Globus pallidus (tissue), 1 donor: ENCODE measurements around the gene OGFOD2.

Experiments used
- DNase-seq: peaks from one replicate; pipeline ENCODE4 v3.0.0-alpha.2; 2015; ENCODE audit warnings: low spot score

The OGFOD2 gene

DNA sequence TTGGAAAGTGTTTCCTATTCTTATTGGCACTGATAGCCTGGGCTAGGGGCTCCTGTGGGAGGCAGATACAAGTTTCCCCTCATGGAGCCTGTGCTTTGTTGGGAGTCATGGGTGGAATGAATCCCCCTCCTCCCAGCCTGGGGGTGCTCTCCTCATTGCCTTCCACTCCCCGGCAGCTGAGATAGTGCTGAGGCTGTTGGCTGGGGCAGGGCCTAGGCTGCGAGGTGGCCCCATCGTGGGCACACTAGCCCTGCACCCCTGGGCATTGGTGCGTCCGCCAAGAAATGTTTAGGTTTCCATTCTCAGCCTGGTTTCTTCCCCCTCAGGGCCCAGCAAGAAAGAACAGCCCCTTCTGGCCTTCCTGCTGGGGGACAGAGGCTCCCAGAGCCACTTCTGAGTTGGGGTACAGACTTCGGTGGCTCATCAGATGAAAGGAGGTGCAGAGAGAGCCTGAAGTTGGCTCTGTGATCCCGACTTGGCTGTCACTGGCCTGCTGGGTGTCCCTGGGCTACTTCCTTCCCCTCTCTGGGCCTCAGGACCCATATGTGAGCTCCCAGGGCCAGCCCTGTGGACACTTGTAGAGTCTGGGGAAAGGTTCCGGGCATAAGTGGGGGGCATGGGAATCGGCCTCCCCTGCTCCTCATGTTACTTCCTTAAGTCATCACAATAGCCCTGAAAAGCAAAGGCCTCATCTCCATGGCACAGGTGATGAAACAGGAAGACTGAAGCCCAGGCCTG, 2.8 kb downstream of the OGFOD2 start:
- no peak for DNase-seq

DNA sequence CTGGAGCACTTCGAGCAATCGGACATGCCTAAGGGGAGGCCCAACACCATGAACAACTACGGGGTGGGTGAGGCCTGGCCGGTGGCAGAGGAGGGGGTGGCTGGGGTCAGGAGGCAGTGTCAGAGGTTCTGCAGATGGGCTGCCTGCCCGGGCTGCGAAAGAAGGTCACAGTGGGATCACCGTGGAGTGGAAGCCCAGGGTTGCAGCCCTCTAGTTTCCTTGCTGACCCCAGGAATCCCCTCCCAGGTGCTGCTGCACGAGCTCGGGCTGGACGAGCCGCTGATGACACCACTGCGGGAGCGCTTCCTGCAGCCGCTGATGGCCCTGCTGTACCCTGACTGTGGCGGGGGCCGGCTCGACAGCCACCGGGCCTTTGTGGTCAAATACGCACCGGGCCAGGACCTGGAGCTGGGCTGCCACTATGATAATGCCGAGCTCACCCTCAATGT, 3.5 kb downstream of the OGFOD2 start:
- no peak for DNase-seq

DNA sequence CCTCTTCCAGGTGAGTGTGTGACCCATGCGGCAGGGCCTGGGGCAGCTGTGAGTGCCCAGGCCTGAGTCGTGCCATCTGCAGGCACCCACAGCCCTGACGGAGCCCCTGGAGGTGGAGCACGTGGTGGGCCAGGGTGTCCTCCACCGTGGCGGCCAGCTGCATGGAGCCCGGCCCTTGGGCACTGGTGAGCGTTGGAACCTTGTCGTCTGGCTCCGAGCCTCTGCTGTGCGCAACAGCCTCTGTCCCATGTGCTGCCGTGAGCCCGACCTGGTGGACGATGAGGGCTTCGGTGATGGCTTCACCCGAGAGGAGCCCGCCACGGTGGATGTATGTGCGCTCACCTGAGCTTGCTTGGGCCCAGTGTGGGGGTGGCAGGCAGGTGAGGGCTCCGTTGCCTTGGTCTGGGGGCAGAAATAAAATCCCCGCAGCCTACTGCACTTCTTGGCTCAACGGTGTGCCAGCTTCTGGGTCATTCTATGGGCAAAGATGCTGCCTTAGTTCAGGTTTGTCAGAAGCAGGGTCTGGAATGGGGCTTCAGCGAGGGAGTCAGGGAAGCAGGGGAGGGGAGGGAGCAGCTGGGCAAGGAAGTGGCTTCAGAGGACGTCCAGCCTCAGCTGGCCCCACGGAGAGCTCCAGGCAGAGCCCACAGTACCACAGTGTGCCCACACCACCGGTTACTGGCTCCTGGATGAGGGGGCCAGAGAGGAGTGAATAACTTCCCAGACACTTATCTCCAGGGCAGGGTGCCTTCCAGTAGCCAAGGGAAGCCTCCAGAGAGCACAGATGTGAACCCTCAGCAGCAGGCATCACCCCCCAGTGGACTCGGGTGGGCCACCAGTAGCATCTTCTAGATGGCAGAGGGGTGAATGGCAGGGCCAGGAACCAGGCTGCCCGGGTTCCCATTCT, 4.2 kb downstream of the OGFOD2 start:
- DNase-seq, result no peak

DNA sequence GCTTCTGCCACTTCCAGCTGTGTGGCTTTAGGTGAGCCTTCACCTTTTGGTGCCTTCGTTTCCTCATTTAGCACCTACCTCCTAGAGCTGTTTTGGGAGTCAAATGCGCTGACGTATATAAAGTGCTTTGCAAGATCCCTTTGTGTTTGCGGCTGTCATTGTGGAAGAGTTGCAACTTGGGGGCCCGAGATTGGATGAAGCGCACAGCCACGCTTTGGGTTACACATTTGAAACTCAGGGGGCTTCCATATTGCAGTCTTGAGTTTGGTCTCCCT, 4.8 kb downstream of the OGFOD2 start:
- no peak for DNase-seq

DNA sequence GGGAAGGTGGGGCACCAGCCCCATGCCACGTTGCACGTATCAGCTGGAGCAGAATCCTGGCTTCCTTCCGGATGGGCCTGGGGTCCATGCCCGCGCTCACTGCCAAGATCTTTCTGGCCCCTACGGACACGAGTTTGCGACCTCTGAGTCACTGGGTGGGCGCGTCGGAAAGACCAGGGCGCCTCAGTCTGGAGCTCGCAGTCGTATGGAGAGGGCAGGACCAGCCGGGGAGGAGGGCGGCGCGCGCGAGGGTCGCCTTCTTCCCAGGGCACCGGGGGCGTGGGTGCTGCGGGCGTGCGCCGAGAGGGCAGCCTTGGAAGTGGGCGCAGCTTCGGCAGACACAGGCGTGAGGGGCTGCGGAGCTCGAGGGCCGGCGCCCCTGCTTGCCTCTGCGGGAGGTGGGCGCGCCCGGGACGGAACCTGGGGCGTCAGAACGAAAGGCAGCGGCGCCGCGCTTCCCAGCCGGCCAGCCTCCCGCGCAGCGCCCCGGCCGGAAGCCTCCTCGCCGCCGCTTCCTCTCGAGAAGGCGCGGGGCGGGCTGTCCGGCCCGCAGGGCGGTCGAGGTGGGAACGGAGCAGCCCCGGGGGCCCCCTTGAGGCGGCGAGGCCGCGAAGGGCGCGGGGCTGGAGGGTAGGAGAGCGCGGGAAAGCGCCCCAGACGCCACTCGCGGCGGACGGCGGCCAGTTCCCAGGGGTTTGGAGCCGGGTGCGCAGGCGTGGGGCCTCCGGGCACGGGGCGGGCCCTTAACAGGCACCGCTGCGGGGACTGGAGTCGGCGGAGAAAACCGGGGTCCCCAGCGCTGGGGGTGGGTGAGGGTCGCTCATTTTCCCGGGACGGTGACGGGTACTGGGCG, 5.4 kb downstream of the OGFOD2 start, which contains the start of gene ARL6IP4:
ARL6IP4 (plus strand) TSS at position 499 of the 853 bp plus-strand sequence. CDS start 459 bp downstream, outside the sequence.
- DNase-seq, result peak; percentile 59

DNA sequence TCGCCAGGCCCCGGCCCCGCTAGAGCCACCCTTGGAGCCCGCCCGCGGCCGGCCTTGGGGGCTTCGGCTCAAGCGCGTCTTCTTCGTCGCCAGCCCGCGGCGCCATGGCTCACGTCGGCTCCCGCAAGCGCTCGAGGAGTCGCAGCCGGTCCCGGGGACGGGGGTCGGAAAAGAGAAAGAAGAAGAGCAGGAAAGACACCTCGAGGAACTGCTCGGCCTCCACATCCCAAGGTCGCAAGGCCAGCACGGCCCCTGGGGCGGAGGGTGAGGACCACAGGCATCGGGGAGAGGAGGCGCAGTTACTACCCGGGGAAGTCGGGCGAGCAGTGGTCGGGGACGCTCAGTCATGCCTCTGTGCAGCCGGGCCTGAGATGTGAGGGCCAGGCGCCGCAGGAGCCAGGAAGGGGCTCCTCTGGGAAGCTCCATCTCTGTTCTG, 6.0 kb downstream of the OGFOD2 start:
- no peak for DNase-seq

DNA sequence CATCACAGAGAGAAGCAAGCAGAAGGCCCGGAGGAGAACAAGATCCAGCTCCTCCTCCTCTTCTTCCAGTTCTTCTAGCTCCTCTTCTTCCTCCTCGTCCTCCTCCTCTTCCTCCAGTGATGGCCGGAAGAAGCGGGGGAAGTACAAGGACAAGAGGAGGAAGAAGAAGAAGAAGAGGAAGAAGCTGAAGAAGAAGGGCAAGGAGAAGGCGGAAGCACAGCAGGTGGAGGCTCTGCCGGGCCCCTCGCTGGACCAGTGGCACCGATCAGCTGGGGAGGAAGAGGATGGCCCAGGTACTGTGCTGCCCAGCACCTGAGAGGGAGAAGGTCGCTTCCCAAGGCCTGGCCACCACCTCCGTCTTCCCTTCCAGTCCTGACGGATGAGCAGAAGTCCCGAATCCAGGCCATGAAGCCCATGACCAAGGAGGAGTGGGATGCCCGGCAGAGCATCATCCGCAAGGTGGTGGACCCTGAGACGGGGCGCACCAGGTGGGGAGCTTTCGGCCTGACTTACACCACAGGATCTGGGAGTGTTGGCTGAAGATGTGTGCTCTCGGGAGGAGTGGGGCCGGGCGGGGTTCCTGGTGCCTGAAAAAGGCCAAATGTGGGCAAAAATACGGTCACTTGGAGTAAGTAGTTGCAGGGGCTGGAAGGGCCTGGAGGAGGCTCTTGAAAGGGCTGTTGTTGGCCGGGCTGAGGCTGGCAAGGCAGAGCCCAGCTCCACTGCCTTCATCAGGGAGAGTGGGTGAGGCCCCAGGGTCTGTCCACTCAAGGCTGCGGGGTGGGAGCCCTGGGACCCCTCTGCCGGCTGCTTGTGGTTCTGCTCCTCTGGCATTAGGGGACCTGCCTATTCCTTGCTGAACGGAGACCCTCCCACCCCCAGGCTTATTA, 6.8 kb downstream of the OGFOD2 start:
- DNase-seq, result no peak

DNA sequence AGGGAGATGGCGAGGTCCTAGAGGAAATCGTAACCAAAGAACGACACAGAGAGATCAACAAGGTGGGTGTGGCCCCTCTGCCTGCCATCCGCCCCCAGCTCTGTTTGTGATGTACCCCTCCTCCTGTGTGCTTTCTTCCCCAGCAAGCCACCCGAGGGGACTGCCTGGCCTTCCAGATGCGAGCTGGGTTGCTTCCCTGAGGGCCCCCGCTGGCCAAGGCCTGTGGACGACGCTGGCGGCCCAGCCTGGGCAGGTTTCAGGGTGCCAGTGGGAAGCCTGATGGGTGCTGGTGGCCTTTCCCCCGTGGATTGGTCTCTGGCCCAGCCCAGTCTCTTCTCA, 7.4 kb downstream of the OGFOD2 start:
- no peak for DNase-seq

DNA sequence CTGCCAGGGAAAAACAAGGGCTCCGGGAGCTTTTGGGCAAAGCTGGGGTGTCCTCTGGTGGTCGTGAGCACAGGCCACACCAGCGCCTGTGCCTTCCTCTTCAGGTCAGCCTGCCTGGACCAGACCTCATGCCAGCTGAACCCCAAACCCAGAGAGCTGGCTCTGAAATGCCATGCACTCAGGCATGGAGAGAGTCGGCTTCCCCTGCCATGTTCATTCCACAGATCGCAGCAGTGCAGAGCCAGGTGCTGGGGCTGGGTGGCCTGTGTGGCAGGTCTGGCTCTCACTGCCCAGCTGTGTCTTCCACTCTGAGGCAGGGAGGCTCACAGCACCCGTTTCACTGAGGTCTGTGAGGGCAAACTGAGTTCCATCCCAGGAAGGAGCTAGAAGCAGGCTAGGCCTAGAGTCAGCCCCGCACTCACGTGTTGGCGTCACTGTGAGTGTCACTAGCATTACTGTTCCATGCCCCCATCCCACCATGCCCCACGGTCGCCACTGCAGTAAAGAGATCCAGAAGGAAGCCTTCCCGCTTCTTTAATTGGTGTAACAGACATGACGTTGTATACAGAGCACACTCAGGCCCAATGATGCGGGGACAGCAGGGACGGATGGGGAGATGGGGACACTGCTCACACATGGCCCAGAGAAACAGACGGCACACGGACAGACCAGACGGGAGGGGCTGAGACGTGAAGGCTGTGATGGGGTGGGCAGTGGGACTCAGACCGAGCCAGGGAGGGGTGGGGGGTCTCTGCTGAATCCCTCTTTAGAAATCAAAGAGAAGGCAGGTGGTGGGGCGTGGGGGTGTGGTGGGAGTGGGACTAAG, 8.1 kb downstream of the OGFOD2 start:
- DNase-seq, result no peak

DNA sequence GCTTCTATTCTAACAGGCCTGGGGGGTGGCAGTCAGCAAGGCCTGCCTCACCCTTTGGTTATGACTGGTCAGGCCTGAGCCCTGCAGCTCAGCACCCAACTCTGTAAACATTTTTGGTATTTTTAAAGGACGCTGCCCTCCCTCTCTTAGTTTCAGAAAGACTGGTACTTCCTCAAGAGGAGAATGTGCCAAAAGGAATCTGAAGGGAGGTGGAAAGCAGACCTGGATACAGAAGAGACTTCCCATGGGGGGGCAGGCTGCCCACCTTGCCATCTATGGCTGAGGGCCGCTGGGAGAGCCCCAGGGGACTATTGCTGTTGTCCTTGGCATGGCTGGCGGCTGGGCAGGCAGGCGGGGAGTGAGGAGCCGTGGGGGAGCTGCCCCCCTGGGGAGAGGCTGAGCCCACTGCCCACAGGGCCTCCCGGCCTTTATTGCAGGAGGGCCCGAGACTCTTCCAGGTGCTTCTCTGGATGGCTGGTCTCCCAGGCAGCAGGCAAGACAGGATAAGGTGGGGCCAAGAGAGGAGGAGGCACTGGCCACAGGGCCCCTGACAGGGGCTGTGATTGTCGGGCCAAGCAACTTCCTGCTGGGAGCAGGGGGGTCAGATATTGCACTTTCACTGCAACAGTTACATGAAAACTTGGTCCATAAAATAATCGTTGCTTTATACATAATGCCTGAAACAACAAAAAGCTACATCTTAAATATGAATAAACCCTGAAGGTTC, 8.9 kb downstream of the OGFOD2 start:
- no peak for DNase-seq

DNA sequence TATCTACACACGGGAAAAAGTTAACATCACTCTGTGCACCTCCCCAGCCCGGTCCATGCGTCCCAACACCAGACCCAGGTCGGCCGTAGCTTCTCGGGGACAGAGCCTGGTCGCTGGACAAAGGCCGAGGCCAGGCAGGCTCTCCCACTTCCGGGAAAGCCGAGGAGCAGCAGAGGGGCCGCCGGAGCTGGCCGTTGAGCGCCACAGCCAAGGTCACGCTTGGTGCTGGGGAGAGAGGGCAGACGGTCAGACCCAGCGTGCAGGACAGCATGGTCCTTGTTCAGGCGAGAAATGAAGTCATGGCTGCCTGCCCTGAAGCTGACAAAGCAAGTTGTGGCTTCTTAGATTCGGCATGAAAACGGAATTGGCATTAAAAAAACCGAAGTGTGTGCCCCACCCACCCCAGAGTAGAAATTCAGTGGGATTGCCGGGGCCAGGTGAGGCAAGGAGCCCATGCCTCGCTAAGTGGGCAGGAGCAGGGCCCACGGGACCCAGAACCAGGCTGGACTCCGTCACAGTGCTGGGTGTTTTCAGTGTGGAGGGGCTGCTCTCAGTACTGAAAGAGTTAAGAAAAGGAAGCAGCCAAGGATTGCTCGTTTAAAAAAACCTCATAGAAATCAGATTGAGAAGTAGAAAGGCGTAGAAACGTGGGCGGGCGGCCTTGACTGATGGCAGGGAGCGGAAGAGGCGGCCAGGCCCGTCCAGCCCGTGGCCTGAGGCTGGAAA, 9.7 kb downstream of the OGFOD2 start:
- peak; percentile 37 for DNase-seq

DNA sequence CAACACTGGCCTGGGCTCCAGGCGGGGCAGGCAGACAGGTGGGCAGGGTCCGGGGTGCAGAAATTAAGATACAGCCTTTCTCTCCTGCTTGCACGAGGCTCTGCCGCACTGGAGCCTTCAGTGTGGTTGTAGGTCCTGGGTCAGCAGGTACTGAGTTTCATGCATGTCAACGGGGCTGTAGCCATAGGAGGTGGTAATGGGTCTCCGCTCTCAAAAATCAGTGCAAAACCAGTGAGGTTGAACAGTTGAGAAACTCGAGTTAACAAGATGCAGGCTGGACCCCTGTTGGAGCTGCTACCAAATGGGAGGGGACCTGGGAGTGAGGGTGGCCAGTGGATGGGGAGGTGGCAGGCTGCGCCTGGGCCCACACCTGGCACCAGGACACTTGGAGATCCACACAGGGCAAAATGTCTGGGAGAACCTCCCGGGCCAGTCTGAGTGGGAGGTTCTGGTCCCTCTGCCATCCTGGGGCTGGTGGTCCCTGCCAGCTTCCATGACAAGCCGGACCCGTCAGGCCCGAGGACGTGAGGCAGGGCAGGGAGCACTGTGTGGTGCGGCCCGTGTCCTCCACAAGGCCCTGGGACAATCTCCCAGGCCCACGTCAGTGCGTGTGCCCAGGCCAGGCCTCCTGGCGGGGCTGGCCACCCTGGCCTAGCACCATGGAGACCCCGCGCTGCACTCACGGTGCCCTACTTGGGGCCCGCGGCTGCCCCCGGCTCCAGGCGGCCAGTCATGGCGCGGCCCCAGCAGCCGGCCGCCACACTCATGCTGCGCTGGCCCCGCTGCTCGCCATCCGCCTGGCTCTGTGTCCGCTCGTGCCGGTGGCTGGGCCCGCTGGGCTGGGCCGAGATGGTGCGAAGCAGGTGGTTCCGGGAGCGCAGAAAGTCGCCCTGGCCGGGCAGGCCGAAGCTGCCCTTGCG, 10.6 kb downstream of the OGFOD2 start:
- no peak for DNase-seq

DNA sequence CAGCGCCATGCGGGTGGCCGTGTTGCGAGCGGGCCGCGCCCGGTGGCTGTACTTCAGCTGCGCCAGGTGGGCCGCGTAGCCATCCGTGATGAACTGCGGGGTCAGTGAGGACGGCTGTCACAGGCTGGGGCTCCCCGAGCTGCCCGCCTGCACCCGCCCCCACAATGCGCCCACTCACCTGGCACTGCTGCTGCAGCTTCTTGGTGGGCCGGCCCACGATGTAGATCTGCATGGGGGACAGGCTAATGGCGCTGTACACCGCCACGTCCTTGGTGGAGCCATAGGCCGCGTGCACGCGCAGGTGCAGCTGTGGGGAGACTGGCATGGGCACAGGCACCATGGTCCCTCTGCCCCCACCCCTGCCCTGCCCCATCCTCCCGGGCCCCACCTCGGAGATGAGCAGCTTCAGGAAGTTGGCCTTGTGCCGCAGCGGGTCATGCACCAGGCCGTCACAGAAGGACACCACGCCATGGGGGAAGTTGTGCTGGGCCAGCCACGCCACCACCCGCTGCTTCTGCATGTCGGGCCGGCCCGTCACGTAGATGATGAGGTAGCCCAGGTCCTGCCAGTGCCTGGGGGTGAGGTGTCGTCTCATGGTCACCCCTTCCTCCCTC, 11.3 kb downstream of the OGFOD2 start:
- DNase-seq, result no peak

DNA sequence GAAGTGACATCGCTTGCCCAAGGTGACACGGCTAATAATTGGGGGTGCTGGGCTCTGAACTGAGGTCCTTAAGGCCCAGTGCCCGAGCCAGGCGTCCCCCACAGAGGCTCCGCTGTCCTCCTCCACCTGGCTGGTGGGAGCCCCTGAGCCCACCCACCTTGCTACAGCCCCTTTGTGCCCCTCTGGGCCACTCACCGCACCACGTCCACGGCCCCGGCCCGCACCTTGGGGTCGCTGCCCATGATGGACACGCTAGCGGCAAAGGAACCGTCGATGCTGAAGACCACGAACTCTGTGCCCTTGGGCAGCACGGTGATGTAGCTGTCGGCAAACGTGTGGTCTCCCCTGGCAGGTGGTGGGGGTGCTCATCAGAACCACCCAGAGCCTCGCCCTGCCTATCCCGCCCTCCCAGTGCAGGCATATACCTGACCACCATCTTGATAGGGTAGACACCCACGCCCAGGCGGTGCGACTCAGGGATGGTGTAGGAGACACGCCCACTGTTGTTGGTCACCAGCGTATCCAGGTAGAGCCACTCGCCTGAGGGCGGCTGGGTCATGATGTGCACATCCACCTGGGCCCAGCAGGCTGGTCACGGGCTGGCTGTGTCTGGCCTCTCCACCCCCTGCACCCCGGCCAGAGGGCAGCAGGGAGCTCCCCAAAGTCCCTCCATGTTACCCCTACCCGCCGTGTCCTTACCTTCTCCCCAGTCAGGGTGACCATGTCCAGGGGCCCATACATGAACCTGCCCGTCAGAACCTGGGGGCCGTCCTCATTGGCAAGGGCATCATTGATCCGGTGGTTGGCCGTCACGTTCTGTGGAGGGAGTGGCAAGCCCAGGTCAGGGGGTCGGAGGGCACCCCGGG, 12.3 kb downstream of the OGFOD2 start:
- DNase-seq, result no peak

DNA sequence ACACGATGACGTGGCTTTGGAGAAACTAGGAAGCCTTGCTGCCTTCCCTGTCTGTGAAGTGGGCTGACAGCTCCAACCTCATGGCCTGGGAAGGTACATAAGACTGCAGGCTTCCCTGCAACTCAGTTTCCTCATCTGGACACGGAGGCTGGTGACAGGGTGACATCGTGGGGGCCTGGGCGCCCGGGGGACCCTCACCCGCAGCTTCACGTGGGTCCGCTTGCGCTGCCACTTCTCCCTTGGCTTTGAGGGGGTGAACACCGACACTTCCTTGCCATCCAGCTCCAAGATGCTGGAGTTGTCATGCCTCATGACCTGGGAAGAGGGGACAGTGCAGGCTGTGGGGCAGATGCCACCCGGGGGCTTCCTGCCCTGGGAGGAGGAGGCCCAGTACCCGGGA, 13.0 kb downstream of the OGFOD2 start:
- no peak for DNase-seq

DNA sequence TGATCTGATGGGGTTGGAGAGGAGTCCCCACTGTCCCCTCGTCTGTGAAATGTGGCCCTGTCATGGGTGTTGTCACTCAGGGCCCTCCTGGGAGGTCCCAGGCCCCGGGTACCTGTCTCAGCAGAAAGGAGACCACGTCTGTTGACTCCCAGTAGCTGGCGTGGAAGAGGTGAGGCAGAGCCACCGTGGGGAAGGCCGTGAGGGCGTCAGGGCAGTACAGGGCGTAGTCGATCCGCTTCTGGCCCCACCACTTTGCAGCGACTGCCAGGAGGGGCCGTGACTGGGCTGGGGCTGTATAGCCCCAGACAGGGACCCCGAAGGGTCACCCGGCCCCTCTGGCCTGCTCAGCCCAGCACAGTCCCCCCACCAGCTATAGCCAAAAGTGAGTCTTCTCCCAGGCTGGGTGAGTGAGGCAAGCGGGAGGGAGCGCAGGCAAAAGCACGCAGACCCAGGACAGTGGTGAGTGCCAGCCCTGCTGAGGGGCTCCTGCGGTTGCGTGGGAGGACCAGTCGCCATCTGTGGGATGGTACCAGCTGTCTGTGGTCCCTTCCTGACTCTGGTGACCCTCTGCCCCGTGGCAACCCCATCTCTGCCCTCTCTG, 13.7 kb downstream of the OGFOD2 start:
- no peak for DNase-seq
